ENCODE results near the gene GNA12.
"Not testable (repeated sequence)": the region's sequence is repeated elsewhere in the genome, so short reads cannot be mapped to it uniquely, and the experiment has no call there.

Gene GNA12

DNA sequence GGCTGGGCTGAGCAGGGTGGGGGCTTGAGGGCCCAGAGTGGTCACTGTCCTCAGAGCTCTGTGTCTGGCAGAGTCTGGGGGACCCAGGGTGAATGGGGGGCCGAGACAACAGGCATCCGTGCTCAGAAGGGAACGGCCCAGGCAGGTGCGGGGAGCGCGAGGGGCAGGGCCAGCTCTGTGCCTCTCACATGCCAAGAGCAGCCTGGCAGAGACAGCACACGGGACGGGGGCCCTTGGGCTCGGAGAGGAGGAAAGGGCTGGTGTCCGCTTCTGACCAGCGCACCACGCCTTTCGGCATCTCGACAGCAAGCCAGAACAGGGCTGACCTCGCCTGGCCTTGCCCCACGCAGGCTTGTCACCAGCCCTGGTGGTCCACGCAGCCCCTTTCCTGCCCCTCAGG lies 142.7 kb downstream of the GNA12 start:
- no peak for DNase-seq
- Histone ChIP-seq H3K27me3 (no peaks in the 10 kb centered on the region), H3K9me3 (no peaks in the 10 kb centered on the region), H3K4me1 (no peaks in the 10 kb centered on the region), H3K4me3 (ENCODE audit: low read depth, low read length) (no peak overlapping the region), H3K36me3 (no peaks in the 10 kb centered on the region)
- TF ChIP-seq, protein P1, sequence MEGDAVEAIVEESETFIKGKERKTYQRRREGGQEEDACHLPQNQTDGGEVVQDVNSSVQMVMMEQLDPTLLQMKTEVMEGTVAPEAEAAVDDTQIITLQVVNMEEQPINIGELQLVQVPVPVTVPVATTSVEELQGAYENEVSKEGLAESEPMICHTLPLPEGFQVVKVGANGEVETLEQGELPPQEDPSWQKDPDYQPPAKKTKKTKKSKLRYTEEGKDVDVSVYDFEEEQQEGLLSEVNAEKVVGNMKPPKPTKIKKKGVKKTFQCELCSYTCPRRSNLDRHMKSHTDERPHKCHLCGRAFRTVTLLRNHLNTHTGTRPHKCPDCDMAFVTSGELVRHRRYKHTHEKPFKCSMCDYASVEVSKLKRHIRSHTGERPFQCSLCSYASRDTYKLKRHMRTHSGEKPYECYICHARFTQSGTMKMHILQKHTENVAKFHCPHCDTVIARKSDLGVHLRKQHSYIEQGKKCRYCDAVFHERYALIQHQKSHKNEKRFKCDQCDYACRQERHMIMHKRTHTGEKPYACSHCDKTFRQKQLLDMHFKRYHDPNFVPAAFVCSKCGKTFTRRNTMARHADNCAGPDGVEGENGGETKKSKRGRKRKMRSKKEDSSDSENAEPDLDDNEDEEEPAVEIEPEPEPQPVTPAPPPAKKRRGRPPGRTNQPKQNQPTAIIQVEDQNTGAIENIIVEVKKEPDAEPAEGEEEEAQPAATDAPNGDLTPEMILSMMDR (IDR thresholded peaks at IDR 0.05; ENCODE audit: low read depth, low read length), result no peak

- Histone ChIP-seq H3K4me1 (no peaks in the 10 kb centered on the region), H3K4me3 (ENCODE audit: low read depth, low read length) (no peak overlapping the region), H3K9me3 (no peaks in the 10 kb centered on the region), H3K27me3 (no peaks in the 10 kb centered on the region), H3K36me3 (no peaks in the 10 kb centered on the region)
- no peak for DNase-seq
- TF ChIP-seq, protein P1 (IDR thresholded peaks at IDR 0.05; ENCODE audit: low read depth, low read length), result no peak
Measured at GRCh38 chr7:2700141-2700850, 143.8 kb downstream of the GNA12 start.

DNA sequence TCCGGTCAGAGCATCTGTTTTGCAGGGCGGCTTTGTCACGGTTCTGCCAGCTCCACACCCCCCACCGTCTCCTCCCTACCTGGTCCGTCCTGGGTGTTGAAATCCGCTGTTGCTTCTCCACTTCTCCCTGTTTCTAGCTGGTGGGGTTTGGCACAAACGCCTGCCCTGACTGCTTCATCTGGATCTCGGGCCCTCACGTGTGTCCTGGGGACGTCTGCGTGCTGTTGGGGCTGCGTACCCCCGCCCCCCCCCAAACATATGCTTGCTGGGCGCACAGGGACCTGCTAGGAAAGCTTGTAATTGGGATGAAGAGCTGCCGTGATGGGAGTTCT lies 144.9 kb downstream of the GNA12 start:
- Histone ChIP-seq H3K4me1 (no peaks in the 10 kb centered on the region), H3K4me3 (ENCODE audit: low read depth, low read length) (no peak overlapping the region)
- TF ChIP-seq, protein P1 (IDR thresholded peaks at IDR 0.05; ENCODE audit: low read depth, low read length), result no peak

DNA sequence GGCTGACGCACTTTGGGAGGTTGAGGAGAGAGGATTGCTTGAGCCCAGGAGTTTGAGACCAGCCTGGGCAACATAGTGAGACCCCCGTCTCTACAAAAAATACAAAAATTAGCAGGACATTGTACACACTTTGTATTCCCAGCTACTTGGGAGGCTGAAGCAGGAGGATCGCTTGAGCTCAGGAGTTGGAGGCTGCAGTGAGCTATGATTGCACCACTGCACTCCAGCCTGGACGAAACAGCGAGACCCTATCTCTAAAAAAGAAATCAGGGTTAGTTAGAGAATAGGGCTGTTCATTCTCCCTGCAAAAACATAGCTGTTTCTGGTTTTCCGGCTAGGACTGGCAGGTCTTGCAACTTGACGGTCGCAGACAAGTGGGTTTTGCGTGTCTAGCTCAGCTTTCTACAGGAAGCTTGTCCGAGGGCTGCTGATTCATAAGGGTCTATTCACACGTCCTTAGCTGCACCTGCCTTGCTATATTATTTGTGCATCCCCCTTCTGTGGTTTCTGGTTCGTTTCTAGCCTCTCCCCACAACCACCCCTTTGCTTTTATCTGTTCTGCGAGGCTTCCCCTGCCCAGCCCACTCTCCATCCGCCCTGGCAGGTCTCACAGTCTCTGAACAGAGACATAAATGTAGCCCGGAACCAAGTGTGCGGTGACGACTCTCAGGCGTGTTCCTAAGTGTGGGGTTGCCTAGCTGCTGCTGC lies 145.4 kb downstream of the GNA12 start:
- Histone ChIP-seq H3K4me3 (ENCODE audit: low read depth, low read length) (no peak overlapping the region), H3K4me1 (no peaks in the 10 kb centered on the region), H3K36me3 (no peaks in the 10 kb centered on the region), H3K27me3 (no peaks in the 10 kb centered on the region), H3K9me3 (no peaks in the 10 kb centered on the region)
- DNase-seq, result no peak
- TF ChIP-seq, protein P1 (IDR thresholded peaks at IDR 0.05; ENCODE audit: low read depth, low read length), result no peak

More for the DNA sequence above, 144.9 kb downstream of the GNA12 start:
- Histone ChIP-seq H3K36me3 (no peaks in the 10 kb centered on the region), H3K27me3 (no peaks in the 10 kb centered on the region), H3K9me3 (no peaks in the 10 kb centered on the region)
- DNase-seq, result no peak

DNA sequence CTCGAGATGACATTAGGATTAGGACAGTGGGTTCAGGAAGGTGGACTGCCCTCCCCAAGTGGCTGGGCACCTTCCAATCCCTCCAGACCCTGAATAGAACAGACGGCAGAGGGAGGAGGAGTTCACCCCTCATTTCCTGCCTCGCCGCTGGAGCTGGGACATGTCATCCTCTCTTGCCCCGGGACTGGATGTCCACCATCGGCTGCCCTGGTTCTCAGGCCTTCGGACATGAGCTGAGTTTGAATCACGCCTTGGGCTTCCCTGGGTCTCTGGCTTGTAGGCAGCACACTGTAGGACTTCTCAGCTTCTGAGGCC lies 150.0 kb downstream of the GNA12 start:
- not testable (repeated sequence) for H3K4me1 ChIP-seq; H3K9me3 ChIP-seq; H3K27me3 ChIP-seq; DNase-seq; H3K4me3 ChIP-seq (ENCODE audit: low read depth, low read length); H3K36me3 ChIP-seq

- not testable (repeated sequence) for H3K9me3 ChIP-seq; H3K4me1 ChIP-seq; H3K4me3 ChIP-seq (ENCODE audit: low read depth, low read length); H3K36me3 ChIP-seq; DNase-seq
- peaks cover 15% of the 10 kb centered on the region for H3K27me3 ChIP-seq
Measured at GRCh38 chr7:2693420-2694121, 150.5 kb downstream of the GNA12 start.

DNA sequence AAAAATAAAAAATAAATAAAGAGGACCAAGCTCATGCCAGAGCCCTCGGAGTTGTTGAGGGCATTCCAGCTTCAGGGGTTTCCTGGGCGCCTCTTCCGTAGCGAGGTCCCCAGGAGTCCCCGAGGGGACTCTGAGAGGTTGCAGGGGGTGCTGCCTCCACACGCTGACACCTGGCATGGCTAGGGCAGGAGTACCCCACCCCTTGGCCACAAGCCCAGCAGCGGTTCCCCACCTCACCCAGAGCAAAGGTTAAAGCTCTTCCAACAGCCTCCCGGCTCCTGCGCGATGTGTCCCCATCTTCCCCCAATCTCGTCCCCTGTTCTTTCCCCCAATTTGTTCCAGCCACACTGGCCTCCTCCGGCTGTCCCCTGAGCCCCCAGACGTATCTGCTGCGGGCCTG lies 151.6 kb downstream of the GNA12 start:
- no peak overlapping the region for H3K4me3 ChIP-seq (ENCODE audit: low read depth, low read length)
- TF ChIP-seq, protein P1 (IDR thresholded peaks at IDR 0.05; ENCODE audit: low read depth, low read length), result no peak
- H3K9me3 ChIP-seq, result no peaks in the 10 kb centered on the region
- no peaks in the 10 kb centered on the region for H3K36me3 ChIP-seq
- peaks cover 25% of the 10 kb centered on the region for H3K27me3 ChIP-seq
- DNase-seq, result no peak
- no peaks in the 10 kb centered on the region for H3K4me1 ChIP-seq

DNA sequence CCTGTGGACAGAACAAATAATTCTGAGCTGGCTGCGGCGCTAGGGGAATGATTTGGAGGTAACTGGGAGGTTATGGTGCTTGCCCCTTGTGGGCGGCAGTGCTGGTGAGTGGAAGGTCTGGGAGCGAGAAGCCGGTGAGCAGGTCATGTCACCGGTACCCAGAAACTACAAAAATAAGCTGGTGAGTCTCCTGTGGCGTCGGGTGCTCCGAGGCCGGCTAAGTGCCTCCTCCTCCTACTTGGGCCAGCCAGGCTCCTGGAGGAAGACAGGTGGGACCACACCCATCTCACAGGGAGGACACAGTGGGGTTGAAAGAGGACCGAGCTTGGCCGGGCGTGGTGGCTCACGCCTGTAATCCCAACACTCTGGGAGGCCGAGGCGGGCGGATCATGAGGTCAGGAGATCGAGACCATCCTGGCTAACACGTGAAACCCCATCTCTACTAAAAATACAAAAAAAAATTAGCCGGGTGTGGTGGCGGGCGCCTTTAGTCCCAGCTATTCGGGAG lies 152.1 kb downstream of the GNA12 start:
- H3K4me3 ChIP-seq (ENCODE audit: low read depth, low read length); DNase-seq; H3K36me3 ChIP-seq; H3K4me1 ChIP-seq; H3K9me3 ChIP-seq: not testable (repeated sequence)
- H3K27me3 ChIP-seq, result peaks cover 30% of the 10 kb centered on the region

Measured in BE2C (cell line).